A673 (cell line): ENCODE data around the gene RNASEL.

Experiments
- EZH2 ChIP-seq: fragments of 200-600 bp; sonication (generic); IDR thresholded peaks from 2 replicates; pipeline ENCODE4 v1.6.1; 2017; ENCODE audit warnings: borderline replicate concordance, low read depth, mild to moderate bottlenecking, mixed read lengths, antibody characterized with exemption, low read length; ENCODE audit not compliant: poor library complexity, severe bottlenecking
- TF ChIP-seq, protein P1 (sequence below): fragments of 300-800, 200-600 bp; sonication (generic); conservative IDR thresholded peaks from 2 replicates; pipeline ENCODE4 v1.5.1; 2017; ENCODE audit warnings: low read depth, mild to moderate bottlenecking, antibody characterized with exemption, low read length, moderate library complexity, mixed read lengths

DNA sequence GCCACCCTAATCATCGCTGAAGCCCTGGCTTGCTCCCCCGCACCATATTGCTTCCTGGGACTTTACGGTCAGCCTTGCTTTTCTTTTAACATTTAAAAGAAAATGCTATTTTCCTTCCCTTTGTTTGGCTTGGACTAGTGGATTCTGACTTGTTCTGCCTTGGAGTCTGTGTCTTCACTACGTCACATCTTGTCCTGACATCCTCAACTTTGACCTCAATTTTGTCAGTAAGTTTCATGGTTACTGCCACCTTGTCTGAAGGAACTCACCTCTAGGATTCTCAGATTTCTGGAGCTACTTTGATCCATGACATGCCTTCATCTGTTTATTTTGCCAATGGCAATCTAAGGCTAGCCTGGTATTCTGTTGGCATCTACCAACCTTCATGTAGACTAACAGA lies 4.3 kb downstream of the RNASEL start:
- TF ChIP-seq, protein P1, sequence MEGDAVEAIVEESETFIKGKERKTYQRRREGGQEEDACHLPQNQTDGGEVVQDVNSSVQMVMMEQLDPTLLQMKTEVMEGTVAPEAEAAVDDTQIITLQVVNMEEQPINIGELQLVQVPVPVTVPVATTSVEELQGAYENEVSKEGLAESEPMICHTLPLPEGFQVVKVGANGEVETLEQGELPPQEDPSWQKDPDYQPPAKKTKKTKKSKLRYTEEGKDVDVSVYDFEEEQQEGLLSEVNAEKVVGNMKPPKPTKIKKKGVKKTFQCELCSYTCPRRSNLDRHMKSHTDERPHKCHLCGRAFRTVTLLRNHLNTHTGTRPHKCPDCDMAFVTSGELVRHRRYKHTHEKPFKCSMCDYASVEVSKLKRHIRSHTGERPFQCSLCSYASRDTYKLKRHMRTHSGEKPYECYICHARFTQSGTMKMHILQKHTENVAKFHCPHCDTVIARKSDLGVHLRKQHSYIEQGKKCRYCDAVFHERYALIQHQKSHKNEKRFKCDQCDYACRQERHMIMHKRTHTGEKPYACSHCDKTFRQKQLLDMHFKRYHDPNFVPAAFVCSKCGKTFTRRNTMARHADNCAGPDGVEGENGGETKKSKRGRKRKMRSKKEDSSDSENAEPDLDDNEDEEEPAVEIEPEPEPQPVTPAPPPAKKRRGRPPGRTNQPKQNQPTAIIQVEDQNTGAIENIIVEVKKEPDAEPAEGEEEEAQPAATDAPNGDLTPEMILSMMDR, result no peak
- TF ChIP-seq EZH2, result no peak
